ENCODE measurements around the gene ZNF155. TPM values are rescaled to one million over a fixed set of nuclear protein-coding genes. Genes with fewer than 3 reads are reported as not detected.

The ZNF155 gene
- total RNA-seq, 2 donors from 2014 or later, result 5.0 to 6.7 TPM

GRCh38 chr19:44002566-44003460, 18.8 kb downstream of the ZNF155 start, which contains the start of gene ZNF230:
Gene ZNF230 (plus strand): TSS chr19:44002957. CDS start chr19:44007079, 4,122 bp downstream.
- intact Hi-C loops (cut with DNase I), result no loop called here
- peak; percentile 96 for DNase-seq (ENCODE audit: low spot score)

- no peak for DNase-seq (ENCODE audit: low spot score)
- intact Hi-C loops (cut with DNase I), result no loop called here
These were observed 19.5 kb downstream of the ZNF155 start for GRCh38 chr19:44003461-44004009.

GRCh38 chr19:44005973-44006372, 22.0 kb downstream of the ZNF155 start:
- intact Hi-C loops (cut with DNase I), result no loop called here
- no peak for DNase-seq (ENCODE audit: low spot score)

- intact Hi-C loops (cut with DNase I), result no loop called here
- no peak for DNase-seq (ENCODE audit: low spot score)
These were observed 23.5 kb downstream of the ZNF155 start for GRCh38 chr19:44007473-44007872.

GRCh38 chr19:44010468-44010867, 26.5 kb downstream of the ZNF155 start:
- intact Hi-C loops (cut with DNase I), result no loop called here
- no peak for DNase-seq (ENCODE audit: low spot score)

GRCh38 chr19:44019498-44019897, 35.5 kb downstream of the ZNF155 start:
- intact Hi-C loops (cut with DNase I), result no loop called here
- DNase-seq (ENCODE audit: low spot score), result no peak

- intact Hi-C loops (cut with DNase I), result loop anchor here in 1 of 2 donors (10.0 kb wide), 1 partner anchor 64 kb away; no protein-coding TSS in a partner anchor
- no peak for DNase-seq (ENCODE audit: low spot score)
These were observed 37.2 kb downstream of the ZNF155 start for GRCh38 chr19:44021221-44021620.

GRCh38 chr19:44024900-44025216, 40.9 kb downstream of the ZNF155 start:
- DNase-seq (ENCODE audit: low spot score), result no peak
- intact Hi-C loops (cut with DNase I), result loop anchor here in 1 of 2 donors (10.0 kb wide), 1 partner anchor 60 kb away; no protein-coding TSS in a partner anchor

GRCh38 chr19:44025217-44025936, 41.4 kb downstream of the ZNF155 start, which contains the start of gene ZNF222:
Gene ZNF222 (plus strand): TSS chr19:44025379. CDS start chr19:44025437, 58 bp downstream.
- peak; percentile 94 for DNase-seq (ENCODE audit: low spot score)
- intact Hi-C loops (cut with DNase I), result loop anchor here in 1 of 2 donors (10.0 kb wide), 1 partner anchor 59 kb away; no protein-coding TSS in a partner anchor

- intact Hi-C loops (cut with DNase I), result loop anchor here in 1 of 2 donors (10.0 kb wide), 1 partner anchor 58 kb away; no protein-coding TSS in a partner anchor
These were observed 42.6 kb downstream of the ZNF155 start for GRCh38 chr19:44026622-44027021.

GRCh38 chr19:44032001-44032610, 48.1 kb downstream of the ZNF155 start:
- intact Hi-C loops (cut with DNase I), result no loop called here
- DNase-seq (ENCODE audit: low spot score), result no peak

More at GRCh38 chr19:44026622-44027021, 42.6 kb downstream of the ZNF155 start:
- no peak for DNase-seq (ENCODE audit: low spot score)

GRCh38 chr19:44042147-44042546, 58.2 kb downstream of the ZNF155 start:
- intact Hi-C loops (cut with DNase I), result no loop called here
- DNase-seq (ENCODE audit: low spot score), result no peak

Other genes starting within 250 kb of the ZNF155 start
- gene SMG9, start 229.2 kb upstream of the ZNF155 start, total RNA-seq, result 10 to 100 TPM; 35.3 to 40.4 TPM
- 1 to 10 TPM; 4.0 to 5.8 TPM for gene KCNN4, start 203.2 kb upstream of the ZNF155 start, total RNA-seq
- gene LYPD5, start 181.7 kb upstream of the ZNF155 start, total RNA-seq, result 1 to 10 TPM; 2.5 to 4.0 TPM
- 1 to 10 TPM; 9.7 to 9.8 TPM for gene ZNF283, start 156.9 kb upstream of the ZNF155 start, total RNA-seq
- gene ZNF404, start 100.2 kb upstream of the ZNF155 start, total RNA-seq, result 1 to 10 TPM; 2.1 to 3.4 TPM
- 10 to 100 TPM; 11.5 to 14.4 TPM for gene ZNF45, start 48.9 kb upstream of the ZNF155 start, total RNA-seq
- gene ZNF221, start 33.0 kb upstream of the ZNF155 start, total RNA-seq, result 1 to 10 TPM; 4.4 to 7.4 TPM
- 1 to 10 TPM; 3.6 to 3.9 TPM for gene ZNF230, start 18.8 kb downstream of the ZNF155 start, total RNA-seq
- 1 to 10 TPM; 3.5 to 4.1 TPM for gene ZNF222, start 41.2 kb downstream of the ZNF155 start, total RNA-seq
- gene ZNF223, start 67.8 kb downstream of the ZNF155 start, total RNA-seq, result 1 to 10 TPM; 2.8 to 3.7 TPM
- gene ZNF284, start 88.0 kb downstream of the ZNF155 start, total RNA-seq, result 1 to 10 TPM; 2.3 to 2.5 TPM
- gene ZNF224, start 110.2 kb downstream of the ZNF155 start, total RNA-seq, result 10 to 100 TPM; 16.4 to 21.0 TPM
- gene ZNF225, start 129.2 kb downstream of the ZNF155 start, total RNA-seq, result 1 to 10 TPM; 3.5 to 6.0 TPM
- 10 to 100 TPM in 1 of 2 donors, 1 to 10 TPM in 1; 9.4 to 10.0 TPM for gene ZNF234, start 157.4 kb downstream of the ZNF155 start, total RNA-seq
- gene ZNF226, start 180.9 kb downstream of the ZNF155 start, total RNA-seq, result 10 to 100 TPM; 15.8 to 19.8 TPM
- 10 to 100 TPM; 13.2 to 14.6 TPM for gene ZNF227, start 228.3 kb downstream of the ZNF155 start, total RNA-seq

Measured in posterior vena cava (tissue), 2 donors.